Hepatocyte (in vitro differentiated cells): ENCODE data around the gene SEC63. TPM values are rescaled to one million over a fixed set of nuclear protein-coding genes. Genes with fewer than 3 reads are reported as not detected.
"Not testable (repeated sequence)": the region's sequence is repeated elsewhere in the genome, so short reads cannot be mapped to it uniquely, and the experiment has no call there.

ENCODE experiments used
- DNase-seq: peaks from one replicate; pipeline ENCODE4 v3.0.0-alpha.2; 2016; ENCODE audit warnings: low spot score
- H2AFZ ChIP-seq: fragments of 200-600 bp; sonication (generic); 2 replicates; pipeline ENCODE4 v1.6.0; 2016; ENCODE audit warnings: antibody characterized with exemption, mild to moderate bottlenecking
- H3K27ac ChIP-seq: fragments of 200-600 bp; sonication (generic); 2 replicates; pipeline ENCODE4 v1.5.1; 2016; ENCODE audit warnings: mild to moderate bottlenecking
- H3K27me3 ChIP-seq: fragments of 200-600 bp; sonication (generic); 2 replicates; pipeline ENCODE4 v1.6.1; 2016
- H3K36me3 ChIP-seq: fragments of 200-600 bp; sonication (generic); replicated peaks from 2 replicates; pipeline ENCODE4 v1.5.1; 2016; ENCODE audit warnings: low read depth; ENCODE audit not compliant: insufficient read depth
- H3K4me1 ChIP-seq: fragments of 200-600 bp; sonication (generic); 2 replicates; pipeline ENCODE4 v1.5.1; 2016; ENCODE audit warnings: mild to moderate bottlenecking, moderate library complexity; ENCODE audit not compliant: insufficient read depth
- H3K4me2 ChIP-seq: fragments of 200-600 bp; sonication (generic); 2 replicates; pipeline ENCODE4 v1.6.0; 2016
- H3K4me3 ChIP-seq: fragments of 200-600 bp; sonication (generic); 2 replicates; pipeline ENCODE4 v1.5.1; 2016; ENCODE audit warnings: mild to moderate bottlenecking
- H3K79me2 ChIP-seq: fragments of 200-600 bp; sonication (generic); 2 replicates; pipeline ENCODE4 v1.6.0; 2017; ENCODE audit warnings: mild to moderate bottlenecking
- H3K9me2 ChIP-seq: fragments of 200-600 bp; sonication (generic); replicated peaks from 2 replicates; pipeline ENCODE4 v1.6.0; 2017; ENCODE audit warnings: mild to moderate bottlenecking; ENCODE audit not compliant: insufficient read depth
- H3K9me3 ChIP-seq: fragments of 200-600 bp; sonication (generic); 2 replicates; pipeline ENCODE4 v1.5.1; 2016; ENCODE audit warnings: low read depth, mild to moderate bottlenecking
- H4K20me1 ChIP-seq: fragments of 200-600 bp; sonication (generic); 2 replicates; pipeline ENCODE4 v1.6.0; 2016; ENCODE audit warnings: mild to moderate bottlenecking; ENCODE audit not compliant: insufficient read depth, poor library complexity, severe bottlenecking
- EZH2 ChIP-seq: fragments of 200-600 bp; sonication (generic); IDR thresholded peaks from 2 replicates; pipeline ENCODE4 v1.6.1; 2016; ENCODE audit warnings: antibody characterized with exemption, mild to moderate bottlenecking, borderline replicate concordance
- EZH2phosphoT487 ChIP-seq: fragments of 200-600 bp; sonication (generic); IDR thresholded peaks from one replicate; pipeline ENCODE4 v1.6.1; 2018; ENCODE audit warnings: antibody characterized with exemption, mild to moderate bottlenecking, low read depth, moderate library complexity; ENCODE audit not compliant: unreplicated experiment, severe bottlenecking
- whole genome bisulfite sequencing: methylation state at CpG from one replicate; pipeline ENCODE4 v1.1.6; 2016; ENCODE audit warnings: low lambda C conversion rate; ENCODE audit errors: missing lambda C conversion rate; 5-methylcytosine and 5-hydroxymethylcytosine counted together
- polyA plus RNA-seq: library from polyadenylated mRNA; unstranded; fragments of >200 nt; fragmentation: Nextera tagmentation; extraction: Ambion mirVana; gene quantifications from 2 replicates; pipeline ENCODE4 v1.2.1, GENCODE V29; 2016
- total RNA-seq: library from RNA; depleted of rRNA; stranded (reverse); fragments of >200 nt; gene quantifications from 2 replicates; pipeline ENCODE4 v1.2.3, GENCODE V29; 2014
- TF ChIP-seq, protein P1 (sequence below): fragments of 200-600 bp; sonication (generic); IDR thresholded peaks from 2 replicates; pipeline ENCODE4 v1.5.1; 2016; ENCODE audit warnings: antibody characterized with exemption, mild to moderate bottlenecking; ENCODE audit not compliant: poor library complexity

Gene SEC63
- total and polyA plus RNA-seq, 2 experiments from 2014 or later: 36.6 to 131 TPM

DNA sequence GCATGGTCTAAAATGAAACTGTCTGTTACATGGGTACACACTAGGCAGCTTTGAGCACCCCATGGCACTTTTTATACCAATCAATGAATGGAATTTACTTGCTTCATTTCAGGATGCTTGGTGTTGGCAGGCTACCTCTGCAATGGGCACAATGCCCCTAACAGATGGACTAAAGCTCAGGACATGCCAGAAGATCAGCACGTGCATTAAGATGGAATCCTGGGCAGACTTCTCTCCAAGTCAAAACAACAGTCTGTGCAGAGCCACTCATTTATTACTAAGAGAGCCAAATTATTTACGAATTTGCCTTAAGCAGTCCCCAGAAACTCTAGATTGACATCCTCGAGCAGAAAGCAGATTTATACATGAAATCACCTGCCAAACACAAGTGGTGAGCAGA lies 78.1 kb downstream of the SEC63 start:
- Histone ChIP-seq H3K79me2 (no peaks in the 10 kb centered on the region), H3K36me3 (peaks cover 4% of the 10 kb centered on the region), H3K27me3 (no peaks in the 10 kb centered on the region), H3K4me2 (no peak overlapping the region), H2AFZ (no peak overlapping the region), H3K4me1 (no peaks in the 10 kb centered on the region), H3K27ac (no peak overlapping the region), H3K4me3 (no peak overlapping the region), H3K9me2 (no peaks in the 10 kb centered on the region), H3K9me3 (no peaks in the 10 kb centered on the region), H4K20me1 (no peaks in the 10 kb centered on the region)
- TF ChIP-seq, protein P1, sequence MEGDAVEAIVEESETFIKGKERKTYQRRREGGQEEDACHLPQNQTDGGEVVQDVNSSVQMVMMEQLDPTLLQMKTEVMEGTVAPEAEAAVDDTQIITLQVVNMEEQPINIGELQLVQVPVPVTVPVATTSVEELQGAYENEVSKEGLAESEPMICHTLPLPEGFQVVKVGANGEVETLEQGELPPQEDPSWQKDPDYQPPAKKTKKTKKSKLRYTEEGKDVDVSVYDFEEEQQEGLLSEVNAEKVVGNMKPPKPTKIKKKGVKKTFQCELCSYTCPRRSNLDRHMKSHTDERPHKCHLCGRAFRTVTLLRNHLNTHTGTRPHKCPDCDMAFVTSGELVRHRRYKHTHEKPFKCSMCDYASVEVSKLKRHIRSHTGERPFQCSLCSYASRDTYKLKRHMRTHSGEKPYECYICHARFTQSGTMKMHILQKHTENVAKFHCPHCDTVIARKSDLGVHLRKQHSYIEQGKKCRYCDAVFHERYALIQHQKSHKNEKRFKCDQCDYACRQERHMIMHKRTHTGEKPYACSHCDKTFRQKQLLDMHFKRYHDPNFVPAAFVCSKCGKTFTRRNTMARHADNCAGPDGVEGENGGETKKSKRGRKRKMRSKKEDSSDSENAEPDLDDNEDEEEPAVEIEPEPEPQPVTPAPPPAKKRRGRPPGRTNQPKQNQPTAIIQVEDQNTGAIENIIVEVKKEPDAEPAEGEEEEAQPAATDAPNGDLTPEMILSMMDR: no peak
- TF ChIP-seq EZH2phosphoT487: no peak
- TF ChIP-seq EZH2: no peak
- DNase-seq: no peak
- 93% methylated on average over 3 of the region's 3 CpGs for WGBS

DNA sequence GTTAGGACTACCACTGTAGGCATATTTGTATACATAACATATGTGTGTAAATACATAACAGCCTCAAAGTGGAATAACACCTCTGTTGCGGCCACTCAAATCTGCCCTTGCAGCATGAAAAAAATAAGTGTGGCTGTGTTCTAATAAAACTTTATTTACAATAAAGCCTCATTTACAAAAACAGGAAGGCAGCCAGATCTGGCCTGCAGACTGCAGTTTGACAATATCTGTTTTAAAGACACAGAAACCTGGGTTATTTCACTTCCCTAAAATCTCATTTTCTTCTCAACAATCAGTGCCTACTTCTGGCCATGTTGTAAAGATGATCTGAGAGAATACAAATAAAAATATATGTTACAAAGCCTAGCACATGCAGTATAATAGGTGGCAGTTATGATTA lies 80.0 kb downstream of the SEC63 start:
- WGBS: 100% methylated on average over 1 of the region's 1 CpG
- TF ChIP-seq EZH2phosphoT487: no peak
- no peak for TF ChIP-seq EZH2
- TF ChIP-seq, protein P1: no peak
- H3K36me3 ChIP-seq: peaks cover 4% of the 10 kb centered on the region

DNA sequence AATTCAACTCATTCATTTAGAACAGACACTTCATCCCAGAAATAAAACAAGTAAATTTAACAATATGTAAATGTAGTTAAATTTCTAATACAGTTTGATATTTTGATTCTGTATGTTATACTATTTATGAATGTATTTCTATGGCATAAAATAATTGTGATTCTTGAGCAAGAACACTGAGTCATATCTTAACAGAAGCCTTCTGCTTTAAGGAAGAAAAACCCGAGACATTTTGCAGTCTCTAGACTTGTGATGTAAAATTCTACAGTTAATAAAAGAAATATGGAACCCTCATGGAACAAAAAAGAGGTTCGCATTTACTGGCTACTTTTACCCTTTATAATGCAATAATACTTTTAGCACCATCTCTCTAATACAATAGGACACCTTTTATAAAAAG lies 86.0 kb downstream of the SEC63 start:
- TF ChIP-seq EZH2 (no peak), EZH2phosphoT487 (no peak)
- TF ChIP-seq, protein P1: no peak
- 87% methylated on average over 2 of the region's 2 CpGs for whole genome bisulfite sequencing
- no peak overlapping the region for H3K4me2 ChIP-seq
- H3K9me2 ChIP-seq: no peaks in the 10 kb centered on the region
- no peak overlapping the region for H3K4me3 ChIP-seq
- no peak for DNase-seq
- no peaks in the 10 kb centered on the region for H4K20me1 ChIP-seq
- H3K27me3 ChIP-seq: no peaks in the 10 kb centered on the region
- no peaks in the 10 kb centered on the region for H3K4me1 ChIP-seq
- H3K9me3 ChIP-seq: no peaks in the 10 kb centered on the region
- H3K36me3 ChIP-seq: peaks cover 4% of the 10 kb centered on the region
- H3K27ac ChIP-seq: no peak overlapping the region
- H3K79me2 ChIP-seq: no peaks in the 10 kb centered on the region
- H2AFZ ChIP-seq: no peak overlapping the region

More for the DNA sequence above, 80.0 kb downstream of the SEC63 start:
- no peak for DNase-seq
- H3K4me1 ChIP-seq: no peaks in the 10 kb centered on the region
- H4K20me1 ChIP-seq: no peaks in the 10 kb centered on the region
- no peak overlapping the region for H3K27ac ChIP-seq
- H3K27me3 ChIP-seq: no peaks in the 10 kb centered on the region
- no peaks in the 10 kb centered on the region for H3K9me2 ChIP-seq
- H3K4me2 ChIP-seq: no peak overlapping the region
- H3K9me3 ChIP-seq: no peaks in the 10 kb centered on the region
- no peak overlapping the region for H3K4me3 ChIP-seq
- no peaks in the 10 kb centered on the region for H3K79me2 ChIP-seq
- H2AFZ ChIP-seq: no peak overlapping the region

DNA sequence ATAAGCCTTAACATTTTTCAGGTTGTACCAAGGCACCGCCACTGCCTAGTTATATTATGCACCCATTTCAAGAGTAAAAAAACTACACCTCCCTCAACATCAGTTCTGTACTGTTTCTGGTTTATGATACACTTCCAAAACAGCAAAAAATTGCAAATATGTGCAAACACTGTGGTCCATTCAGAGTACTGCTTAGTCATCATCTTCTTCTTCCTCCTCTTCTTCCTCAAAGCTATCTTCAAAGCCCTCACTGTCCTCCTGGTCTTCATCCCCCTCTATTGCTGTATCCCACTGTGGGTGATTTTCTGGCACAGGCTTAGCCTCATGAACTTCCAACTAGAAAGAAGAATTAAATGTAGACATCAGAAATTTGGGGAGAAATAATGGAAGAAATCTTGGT lies 86.5 kb downstream of the SEC63 start:
- H3K36me3 ChIP-seq, H2AFZ ChIP-seq, H3K4me3 ChIP-seq, H3K27ac ChIP-seq, H3K27me3 ChIP-seq, H4K20me1 ChIP-seq, H3K4me1 ChIP-seq, H3K4me2 ChIP-seq, H3K79me2 ChIP-seq, DNase-seq, H3K9me3 ChIP-seq, H3K9me2 ChIP-seq: not testable (repeated sequence)
- 89% methylated on average over 1 of the region's 1 CpG for WGBS
